Measurements from ENCODE around the gene NPIPA1.
"Not testable (repeated sequence)": the region's sequence is repeated elsewhere in the genome, so short reads cannot be mapped to it uniquely, and the experiment has no call there.

The NPIPA1 gene

DNA sequence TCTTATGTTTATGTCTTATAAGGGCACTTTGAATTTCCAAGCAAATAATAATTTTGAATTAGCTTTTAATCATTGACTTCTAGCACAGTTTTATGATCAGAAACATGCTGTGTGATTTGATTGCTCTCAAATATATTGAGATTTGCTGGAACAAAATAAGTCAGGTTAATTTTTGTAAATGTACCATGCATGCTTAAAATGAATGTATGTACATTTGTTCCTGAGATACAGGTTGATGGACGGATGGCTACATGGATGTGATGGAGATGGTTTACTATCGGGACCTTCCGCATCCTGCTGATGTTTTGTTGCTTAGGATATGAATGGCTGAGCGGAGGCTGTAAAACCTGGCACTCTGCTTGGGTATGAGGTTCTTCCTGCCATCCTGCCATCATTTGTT lies at the start of gene NPIPA1:
Gene NPIPA1 (plus strand): TSS at position 301 of the 400 bp plus-strand sequence. CDS start 0 bp downstream, at position 301.
- DNase-seq: not testable (repeated sequence)

DNA sequence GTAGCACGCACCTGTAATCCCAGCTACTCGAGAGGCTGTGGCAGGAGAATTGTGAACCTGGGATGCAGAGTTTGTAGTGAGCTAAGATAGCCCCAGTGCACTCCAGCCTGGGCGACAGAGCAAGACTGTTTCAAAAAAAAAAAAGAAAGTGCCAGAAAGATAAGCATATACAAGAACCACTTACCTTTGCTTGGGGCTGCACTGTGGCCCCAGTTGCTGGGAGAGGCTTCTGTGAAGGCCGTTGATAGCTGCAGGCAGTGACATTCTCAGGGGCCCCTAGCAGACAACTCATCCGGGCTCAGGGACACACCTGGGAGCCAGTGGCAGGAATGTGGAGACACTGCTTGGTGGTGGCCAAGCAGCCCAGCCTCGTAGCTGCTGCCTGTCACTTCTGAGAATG lies 45.1 kb upstream of the NPIPA1 start:
- DNase-seq: not testable (repeated sequence)

- DNase-seq: not testable (repeated sequence)
These were observed 41.9 kb upstream of the NPIPA1 start for GRCh38 chr16:14895382-14895781.

- DNase-seq: not testable (repeated sequence)
These were observed 41.2 kb upstream of the NPIPA1 start for GRCh38 chr16:14896023-14896422.

GRCh38 chr16:14897006-14897664 lies 40.1 kb upstream of the NPIPA1 start:
- not testable (repeated sequence) for DNase-seq

GRCh38 chr16:14898162-14898561 lies 39.1 kb upstream of the NPIPA1 start:
- DNase-seq: not testable (repeated sequence)

- peak; percentile 4 for DNase-seq
These were observed 33.9 kb upstream of the NPIPA1 start for GRCh38 chr16:14903191-14903957.

- DNase-seq: not testable (repeated sequence)
These were observed 27.5 kb upstream of the NPIPA1 start for GRCh38 chr16:14909744-14910143.

GRCh38 chr16:14910833-14911629 lies 26.2 kb upstream of the NPIPA1 start:
- DNase-seq: not testable (repeated sequence)

GRCh38 chr16:14911954-14912353 lies 25.3 kb upstream of the NPIPA1 start:
- peak; percentile 61 for DNase-seq

DNA sequence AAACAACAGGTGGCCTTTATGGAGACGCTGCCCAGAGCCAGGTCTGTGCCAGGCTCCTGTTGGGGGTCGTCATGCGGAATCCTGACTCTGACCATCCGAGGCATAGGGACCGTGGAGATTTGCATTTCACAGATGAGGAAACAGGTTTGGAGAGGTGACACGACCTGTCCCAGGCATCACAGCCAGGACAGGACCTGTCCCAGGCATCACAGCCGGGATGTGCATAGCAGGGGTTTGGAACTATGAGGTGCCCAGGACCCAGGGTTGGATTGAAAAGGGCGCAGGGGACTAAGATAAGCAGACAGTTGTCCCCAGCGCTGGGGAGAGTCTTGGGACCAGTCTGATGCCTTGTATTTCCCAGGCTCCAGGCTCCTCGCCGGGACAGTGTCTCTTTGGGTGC lies 24.7 kb upstream of the NPIPA1 start:
- DNase-seq: not testable (repeated sequence)

GRCh38 chr16:14918504-14918903 lies 18.7 kb upstream of the NPIPA1 start:
- DNase-seq: not testable (repeated sequence)

- not testable (repeated sequence) for DNase-seq
These were observed 17.2 kb upstream of the NPIPA1 start for GRCh38 chr16:14919837-14920600.

DNA sequence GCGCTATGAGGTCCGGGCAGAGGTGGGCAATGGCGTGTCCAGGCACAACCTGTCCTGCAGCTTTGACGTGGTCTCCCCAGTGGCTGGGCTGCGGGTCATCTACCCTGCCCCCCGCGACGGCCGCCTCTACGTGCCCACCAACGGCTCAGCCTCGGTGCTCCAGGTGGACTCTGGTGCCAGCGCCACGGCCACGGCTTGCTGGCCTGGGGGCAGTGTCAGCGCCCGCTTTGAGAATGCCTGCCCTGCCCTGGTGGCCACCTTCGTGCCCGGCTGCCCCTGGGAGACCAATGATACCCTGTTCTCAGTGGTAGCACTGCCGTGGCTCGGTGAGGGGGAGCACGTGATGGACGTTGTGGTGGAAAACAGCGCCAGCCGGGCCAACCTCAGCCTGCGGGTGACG lies 15.0 kb upstream of the NPIPA1 start:
- DNase-seq: not testable (repeated sequence)

DNA sequence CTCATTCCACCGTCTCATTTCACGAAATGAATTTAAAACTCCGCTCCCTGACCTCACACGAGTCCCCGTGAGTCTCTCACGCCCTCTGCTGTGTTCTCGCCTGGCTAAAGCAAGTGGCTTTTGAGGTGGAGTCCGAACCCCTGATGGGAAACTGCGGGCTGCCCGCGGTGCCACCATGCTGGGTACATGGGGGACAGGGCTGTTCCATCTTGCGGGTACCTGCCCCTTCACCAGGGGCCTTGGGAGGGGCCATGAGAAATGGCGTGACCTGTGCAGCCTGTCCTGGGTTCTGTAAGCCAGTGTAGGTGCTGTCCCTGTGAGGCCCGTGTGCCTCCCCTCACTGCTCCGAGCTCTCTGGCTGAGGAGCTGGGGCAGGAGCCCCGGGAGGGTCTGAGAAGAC lies 14.3 kb upstream of the NPIPA1 start:
- DNase-seq: not testable (repeated sequence)

- not testable (repeated sequence) for DNase-seq
These were observed 13.7 kb upstream of the NPIPA1 start for GRCh38 chr16:14923394-14924088.

DNA sequence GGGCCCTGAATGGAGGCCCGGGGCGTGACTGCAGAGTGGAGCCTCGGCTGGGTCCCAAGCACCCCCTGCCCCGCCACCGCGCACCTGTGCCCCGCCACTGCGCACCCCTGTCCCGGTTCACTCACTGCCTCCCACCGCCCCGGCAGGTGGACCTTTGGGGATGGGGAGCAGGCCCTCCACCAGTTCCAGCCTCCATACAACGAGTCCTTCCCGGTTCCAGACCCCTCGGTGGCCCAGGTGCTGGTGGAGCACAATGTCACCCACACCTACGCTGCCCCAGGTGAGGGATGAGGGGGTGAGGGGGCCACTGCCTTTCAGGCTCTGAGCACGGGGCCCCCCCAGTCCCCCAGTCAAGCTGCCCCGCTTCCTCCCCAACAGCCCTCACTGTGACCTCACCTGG lies 12.9 kb upstream of the NPIPA1 start:
- not testable (repeated sequence) for DNase-seq

DNA sequence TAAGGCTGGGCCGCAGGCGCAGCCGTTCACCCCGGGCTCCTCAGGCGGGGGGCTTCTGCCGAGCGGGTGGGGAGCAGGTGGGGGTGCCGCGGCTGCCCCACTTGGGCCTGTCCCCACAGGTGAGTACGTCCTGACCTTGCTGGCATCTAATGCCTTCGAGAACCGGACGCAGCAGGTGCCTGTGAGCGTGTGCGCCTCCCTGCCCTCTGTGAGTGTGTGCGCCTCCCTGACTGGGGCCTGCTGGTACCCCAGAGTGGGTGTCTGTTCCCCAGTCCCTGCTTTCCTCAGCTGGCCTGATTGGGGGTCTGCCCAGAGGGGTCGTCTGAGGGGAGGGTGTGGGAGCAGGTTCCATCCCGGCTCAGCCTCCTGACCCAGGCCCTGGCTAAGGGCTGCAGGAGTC lies 12.3 kb upstream of the NPIPA1 start:
- DNase-seq: not testable (repeated sequence)

DNA sequence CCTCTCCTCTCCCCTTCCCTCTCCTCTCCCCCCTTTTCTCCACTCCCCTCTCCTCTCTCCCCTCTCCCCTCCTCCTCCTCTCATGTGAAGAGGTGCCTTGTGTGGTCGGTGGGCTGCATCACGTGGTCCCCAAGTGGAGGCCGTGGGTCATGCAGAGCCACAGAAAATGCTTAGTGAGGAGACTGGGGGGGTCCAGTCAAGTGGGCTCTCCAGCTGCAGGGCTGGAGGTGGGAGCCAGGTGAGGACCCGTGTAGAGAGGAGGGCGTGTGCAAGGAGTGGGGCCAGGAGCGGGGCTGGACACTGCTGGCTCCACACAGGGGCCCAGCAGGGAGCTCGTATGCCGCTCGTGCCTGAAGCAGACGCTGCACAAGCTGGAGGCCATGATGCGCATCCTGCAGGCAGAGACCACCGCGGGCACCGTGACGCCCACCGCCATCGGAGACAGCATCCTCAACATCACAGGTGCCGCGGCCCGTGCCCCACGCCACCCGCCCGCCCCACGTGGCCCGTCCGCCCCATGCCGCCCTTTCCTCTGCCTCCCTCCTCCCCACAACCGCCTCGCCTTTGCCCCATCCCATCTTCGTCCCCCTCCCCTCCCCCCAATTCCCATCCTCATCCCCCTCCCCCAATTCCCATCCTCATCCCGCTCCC lies 9.1 kb upstream of the NPIPA1 start:
- not testable (repeated sequence) for DNase-seq

DNA sequence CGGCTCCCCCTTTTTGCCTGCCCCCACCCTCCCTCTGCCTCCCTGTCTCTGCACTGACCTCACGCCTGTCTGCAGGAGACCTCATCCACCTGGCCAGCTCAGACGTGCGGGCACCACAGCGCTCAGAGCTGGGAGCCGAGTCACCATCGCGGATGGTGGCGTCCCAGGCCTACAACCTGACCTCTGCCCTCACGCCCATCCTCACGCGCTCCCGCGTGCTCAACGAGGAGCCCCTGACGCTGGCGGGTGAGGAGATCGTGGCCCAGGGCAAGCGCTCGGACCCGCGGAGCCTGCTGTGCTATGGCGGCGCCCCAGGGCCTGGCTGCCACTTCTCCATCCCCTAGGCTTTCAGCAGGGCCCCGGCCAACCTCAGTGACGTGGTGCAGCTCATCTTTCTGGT lies 8.1 kb upstream of the NPIPA1 start:
- not testable (repeated sequence) for DNase-seq

GRCh38 chr16:14930246-14930645 lies 7.0 kb upstream of the NPIPA1 start:
- not testable (repeated sequence) for DNase-seq

Measured in activated CD4-positive, alpha-beta T cell treated with anti-CD3 and anti-CD28 coated beads for 48 hours (primary cell).